ENCODE data around the gene SPOCK3. TPM values are rescaled to one million over a fixed set of nuclear protein-coding genes. Genes with fewer than 3 reads are reported as not detected.

The SPOCK3 gene
- total RNA-seq, 6 experiments from 2014 or later, result 0.27 to 0.95 (median 0.56) TPM; not detected in 3

- TF ChIP-seq POLR2A (IDR thresholded peaks at IDR 0.05) (no peak), CTCF (IDR thresholded peaks at IDR 0.05) (no peak)
- no peaks in the 10 kb centered on the region for H3K36me3 ChIP-seq
- H3K4me1 ChIP-seq, result no peaks in the 10 kb centered on the region
- no peak for DNase-seq
- WGBS (ENCODE audit: insufficient coverage, low coverage, low lambda C conversion rate, missing lambda C conversion rate), result 38% methylated on average over 1 of the region's 1 CpG
- H3K27ac ChIP-seq, result no peak overlapping the region
- no peak for ATAC-seq
- H3K9me3 ChIP-seq, result no peaks in the 10 kb centered on the region
- intact Hi-C loops (cut with DNase I), result no loop called here
- no peak overlapping the region for H3K4me3 ChIP-seq
- no peaks in the 10 kb centered on the region for H3K27me3 ChIP-seq
Measured at GRCh38 chr4:166827629-166828028, 406.7 kb downstream of the SPOCK3 start.

- 5% methylated on average over 1 of the region's 1 CpG for WGBS (ENCODE audit: insufficient coverage, low coverage, low lambda C conversion rate, missing lambda C conversion rate)
- Histone ChIP-seq H3K4me1 (no peaks in the 10 kb centered on the region), H3K27ac (no peak overlapping the region), H3K4me3 (no peak overlapping the region), H3K9me3 (no peaks in the 10 kb centered on the region), H3K36me3 (no peaks in the 10 kb centered on the region), H3K27me3 (no peaks in the 10 kb centered on the region)
- DNase-seq (no peak), ATAC-seq (no peak)
- no peak for TF ChIP-seq CTCF (IDR thresholded peaks at IDR 0.05)
- TF ChIP-seq POLR2A (IDR thresholded peaks at IDR 0.05), result no peak
- intact Hi-C loops (cut with DNase I), result no loop called here
Measured at GRCh38 chr4:166827167-166827566, 407.1 kb downstream of the SPOCK3 start.

GRCh38 chr4:166823848-166824247, 410.4 kb downstream of the SPOCK3 start:
- no peaks in the 10 kb centered on the region for H3K36me3 ChIP-seq
- ATAC-seq, result no peak
- H3K4me3 ChIP-seq, result no peak overlapping the region
- 38% methylated on average over 3 of the region's 3 CpGs for WGBS (ENCODE audit: insufficient coverage, low coverage, low lambda C conversion rate, missing lambda C conversion rate)
- no peaks in the 10 kb centered on the region for H3K9me3 ChIP-seq
- no peak for DNase-seq
- intact Hi-C loops (cut with DNase I), result no loop called here
- no peaks in the 10 kb centered on the region for H3K4me1 ChIP-seq
- H3K27me3 ChIP-seq, result no peaks in the 10 kb centered on the region
- no peak for TF ChIP-seq POLR2A (IDR thresholded peaks at IDR 0.05)
- no peak for TF ChIP-seq CTCF (IDR thresholded peaks at IDR 0.05)
- H3K27ac ChIP-seq, result no peak overlapping the region

GRCh38 chr4:166823126-166823525, 411.2 kb downstream of the SPOCK3 start:
- 32% methylated on average over 1 of the region's 1 CpG for WGBS (ENCODE audit: insufficient coverage, low coverage, low lambda C conversion rate, missing lambda C conversion rate)
- Histone ChIP-seq H3K4me3 (no peak overlapping the region), H3K9me3 (no peaks in the 10 kb centered on the region), H3K27ac (no peak overlapping the region), H3K27me3 (no peaks in the 10 kb centered on the region), H3K36me3 (no peaks in the 10 kb centered on the region), H3K4me1 (no peaks in the 10 kb centered on the region)
- DNase-seq, result no peak
- TF ChIP-seq CTCF (IDR thresholded peaks at IDR 0.05) (no peak), POLR2A (IDR thresholded peaks at IDR 0.05) (no peak)
- ATAC-seq, result no peak
- intact Hi-C loops (cut with DNase I), result no loop called here

GRCh38 chr4:166822386-166822785, 411.9 kb downstream of the SPOCK3 start:
- TF ChIP-seq POLR2A (IDR thresholded peaks at IDR 0.05) (no peak), CTCF (IDR thresholded peaks at IDR 0.05) (no peak)
- Histone ChIP-seq H3K4me1 (no peaks in the 10 kb centered on the region), H3K27me3 (no peaks in the 10 kb centered on the region), H3K27ac (no peak overlapping the region), H3K36me3 (no peaks in the 10 kb centered on the region), H3K4me3 (no peak overlapping the region), H3K9me3 (no peaks in the 10 kb centered on the region)
- DNase-seq, result no peak
- 56% methylated on average over 4 of the region's 4 CpGs for WGBS (ENCODE audit: insufficient coverage, low coverage, low lambda C conversion rate, missing lambda C conversion rate)
- ATAC-seq, result no peak
- intact Hi-C loops (cut with DNase I), result no loop called here

Measured in right lobe of liver (tissue), 6 donors.